Gastroesophageal sphincter (tissue), 4 donors: Measurements from ENCODE around the gene ARL6IP5. TPM values are rescaled to one million over a fixed set of nuclear protein-coding genes. Genes with fewer than 3 reads are reported as not detected.
A peak's percentile ranks its signal among the peaks of the same experiment; 100 is the strongest.

Source experiments
- ATAC-seq: fragments of 150-250 bp; one replicate; pipeline ENCODE4 v1.9.1; 2016; ENCODE audit warnings: mild to moderate bottlenecking, moderate library complexity
- H3K27ac ChIP-seq, 4 donors: fragments of 200-600 bp; sonication (generic) in 3 of 4; 1 replicate in 3 of 4; 2 replicates in 1 of 4; pipeline ENCODE4 v1.5.1; 2016 to 2019
- H3K27me3 ChIP-seq: fragments of 200-600 bp; sonication (generic); one replicate; pipeline ENCODE4 v1.5.1; 2019
- H3K36me3 ChIP-seq, 2 donors: fragments of 200-600 bp; sonication (generic); one replicate each; pipeline ENCODE4 v1.5.1; 2019; ENCODE audit warnings: control low read depth in 1 of 2
- H3K4me1 ChIP-seq, 3 donors: fragments of 200-600 bp; sonication (generic); 1 replicate in 2 of 3; 2 replicates in 1 of 3; pipeline ENCODE4 v1.5.1; 2016 to 2019; ENCODE audit warnings: control low read depth in 2 of 3
- H3K4me3 ChIP-seq, 2 donors: fragments of 200-600 bp; sonication (generic); one replicate each; pipeline ENCODE4 v1.5.1; 2019; ENCODE audit warnings: mild to moderate bottlenecking in 1 of 2, moderate library complexity in 1 of 2
- H3K9me3 ChIP-seq, 3 donors: fragments of 200-600 bp; sonication (generic); one replicate each; pipeline ENCODE4 v1.5.1; 2017 to 2019; ENCODE audit warnings: control low read depth in 2 of 3
- EP300 ChIP-seq: sonication (generic); formaldehyde crosslinking; IDR thresholded peaks from one replicate; pipeline ENCODE4 v1.6.1; 2017; ENCODE audit warnings: antibody characterized with exemption, mild to moderate bottlenecking
- POLR2A ChIP-seq, 2 donors: fragments of 450-650 bp; IDR thresholded peaks; one replicate each; pipeline ENCODE4 v1.6.1; 2017; ENCODE audit warnings: antibody characterized with exemption in 2 of 2, mild to moderate bottlenecking in 2 of 2, moderate library complexity in 1 of 2
- POLR2AphosphoS5 ChIP-seq: sonication (generic); formaldehyde crosslinking; IDR thresholded peaks from one replicate; pipeline ENCODE4 v1.6.1; 2017; ENCODE audit warnings: antibody characterized with exemption
- WGBS, 2 donors: methylation state at CpG; one replicate each; pipeline ENCODE4 v1.1.5; 2018; ENCODE audit warnings: low coverage in 1 of 2; 5-methylcytosine and 5-hydroxymethylcytosine counted together
- total RNA-seq, 4 donors: library from RNA; depleted of rRNA; stranded (reverse); fragments of >200 nt; gene quantifications; one replicate each; pipeline ENCODE4 v1.1.0, GENCODE V29; 2016
- TF ChIP-seq, protein P1 (sequence below), 4 experiments: fragments of 200-600 bp in 2 of 4; fragments of 450-650 bp in 2 of 4; sonication (generic) in 1 of 4; IDR thresholded peaks; one replicate each; pipeline ENCODE4 v1.5.1; 2017 to 2019; ENCODE audit warnings: antibody characterized with exemption in 4 of 4, mild to moderate bottlenecking in 2 of 4, moderate library complexity in 2 of 4

ARL6IP5 gene
- total RNA-seq, 4 donors from 2014 or later = 153 to 184 (median 170) TPM

DNA sequence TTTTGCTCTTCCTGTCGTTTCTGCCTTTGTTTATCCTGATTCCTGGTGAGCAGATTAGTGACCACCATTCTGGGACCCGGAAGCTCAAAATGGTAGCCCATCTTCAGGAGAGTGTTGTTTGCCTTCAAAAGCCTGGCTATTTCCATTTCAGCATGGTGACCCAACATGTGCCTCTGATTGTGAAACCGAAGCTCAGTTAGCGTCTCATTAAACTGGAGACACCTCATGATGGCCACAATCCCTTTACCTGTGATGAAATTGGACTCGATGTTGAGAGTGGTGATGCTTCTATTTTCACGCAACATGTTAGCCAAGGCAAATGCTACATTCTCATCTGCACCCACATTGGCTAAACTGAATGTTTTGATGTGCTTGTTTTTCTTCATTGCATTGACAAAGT, 34.4 kb downstream of the ARL6IP5 start:
- no peak for ATAC-seq
- Histone ChIP-seq H3K9me3 (no peaks in the 10 kb centered on the region), H3K4me1 (peaks cover 0 to 17% (median 0%) of the 10 kb centered on the region in 3 donors), H3K27ac (no peak overlapping the region), H3K36me3 (no peaks in the 10 kb centered on the region), H3K4me3 (no peak overlapping the region), H3K27me3 (no peaks in the 10 kb centered on the region)
- 90 to 93% methylated on average over 2 to 6 of the region's 6 CpGs for WGBS, 2 donors
- TF ChIP-seq EP300 (no peak), POLR2A (IDR thresholded peaks at IDR 0.05) (no peak), POLR2AphosphoS5 (no peak)
- TF ChIP-seq, protein P1, sequence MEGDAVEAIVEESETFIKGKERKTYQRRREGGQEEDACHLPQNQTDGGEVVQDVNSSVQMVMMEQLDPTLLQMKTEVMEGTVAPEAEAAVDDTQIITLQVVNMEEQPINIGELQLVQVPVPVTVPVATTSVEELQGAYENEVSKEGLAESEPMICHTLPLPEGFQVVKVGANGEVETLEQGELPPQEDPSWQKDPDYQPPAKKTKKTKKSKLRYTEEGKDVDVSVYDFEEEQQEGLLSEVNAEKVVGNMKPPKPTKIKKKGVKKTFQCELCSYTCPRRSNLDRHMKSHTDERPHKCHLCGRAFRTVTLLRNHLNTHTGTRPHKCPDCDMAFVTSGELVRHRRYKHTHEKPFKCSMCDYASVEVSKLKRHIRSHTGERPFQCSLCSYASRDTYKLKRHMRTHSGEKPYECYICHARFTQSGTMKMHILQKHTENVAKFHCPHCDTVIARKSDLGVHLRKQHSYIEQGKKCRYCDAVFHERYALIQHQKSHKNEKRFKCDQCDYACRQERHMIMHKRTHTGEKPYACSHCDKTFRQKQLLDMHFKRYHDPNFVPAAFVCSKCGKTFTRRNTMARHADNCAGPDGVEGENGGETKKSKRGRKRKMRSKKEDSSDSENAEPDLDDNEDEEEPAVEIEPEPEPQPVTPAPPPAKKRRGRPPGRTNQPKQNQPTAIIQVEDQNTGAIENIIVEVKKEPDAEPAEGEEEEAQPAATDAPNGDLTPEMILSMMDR (IDR thresholded peaks at IDR 0.05) = no peak

DNA sequence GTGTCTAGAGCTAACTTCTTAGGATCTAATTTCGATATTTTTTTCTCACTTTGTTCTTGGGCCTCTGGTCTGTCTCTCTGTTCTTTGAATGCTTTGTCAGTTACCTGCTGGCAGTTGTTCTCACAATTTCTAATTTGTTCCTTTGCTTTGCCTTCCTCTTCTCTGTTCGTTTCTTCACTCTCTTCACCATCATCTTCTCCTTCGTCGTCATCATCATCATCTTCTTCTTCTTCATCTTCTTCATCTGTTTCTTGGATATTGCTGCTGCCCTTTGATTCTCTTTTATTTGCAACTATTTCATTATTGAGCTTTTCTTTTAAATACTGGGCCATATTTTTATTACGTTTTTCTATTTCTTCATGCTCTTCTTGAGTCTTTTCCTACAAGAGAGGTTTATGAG, 34.9 kb downstream of the ARL6IP5 start:
- Histone ChIP-seq H3K27ac (no peak overlapping the region), H3K9me3 (no peaks in the 10 kb centered on the region), H3K4me3 (no peak overlapping the region), H3K36me3 (no peaks in the 10 kb centered on the region), H3K4me1 (peaks cover 0 to 17% (median 0%) of the 10 kb centered on the region in 3 donors), H3K27me3 (no peaks in the 10 kb centered on the region)
- TF ChIP-seq, protein P1 (IDR thresholded peaks at IDR 0.05) = no peak
- no peak for TF ChIP-seq POLR2AphosphoS5
- no peak for TF ChIP-seq POLR2A (IDR thresholded peaks at IDR 0.05)
- no peak for TF ChIP-seq EP300
- ATAC-seq = no peak
- 83 to 89% methylated on average over 3 to 5 of the region's 5 CpGs for WGBS, 2 donors

DNA sequence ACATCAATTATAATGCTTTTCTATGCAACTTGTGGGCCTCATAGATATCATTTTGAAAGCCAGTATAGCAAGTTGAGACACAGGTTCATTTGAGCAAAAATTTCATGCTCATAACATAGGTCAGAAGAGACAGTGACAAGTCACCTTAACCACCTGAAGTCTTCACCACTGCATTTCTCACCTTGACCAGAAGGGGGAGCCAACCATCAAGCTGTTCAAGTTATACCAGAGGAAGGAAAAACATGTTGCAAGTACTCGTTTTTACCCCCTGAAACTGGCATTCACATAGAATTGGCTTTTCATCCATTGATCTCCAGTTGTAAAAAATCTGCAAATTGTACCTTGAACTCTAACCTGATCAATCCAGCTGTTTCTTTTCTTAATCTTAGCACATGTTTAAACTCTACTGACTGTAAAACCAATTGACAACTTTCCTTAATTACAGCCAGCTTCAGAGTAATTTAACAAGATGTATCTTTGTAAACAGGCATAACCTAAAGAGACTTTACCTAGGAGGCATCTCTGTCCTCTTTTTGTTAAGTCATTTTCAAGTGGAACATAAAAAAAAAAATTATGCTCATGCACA, 36.2 kb downstream of the ARL6IP5 start:
- Histone ChIP-seq H3K27me3 (no peaks in the 10 kb centered on the region), H3K4me3 (peak overlapping the region; percentile 18 to 36), H3K27ac (peak overlapping the region in 2 of 4 donors; percentile 38 to 65), H3K36me3 (no peaks in the 10 kb centered on the region), H3K9me3 (no peaks in the 10 kb centered on the region), H3K4me1 (peaks cover 0 to 17% (median 0%) of the 10 kb centered on the region in 3 donors)
- no peak for ATAC-seq
- WGBS, 2 donors = 0% methylated on average over 1 of the region's 1 CpG
- TF ChIP-seq, protein P1 (IDR thresholded peaks at IDR 0.05) = peak; percentile 81 to 93 (median 87)
- TF ChIP-seq EP300 = no peak

DNA sequence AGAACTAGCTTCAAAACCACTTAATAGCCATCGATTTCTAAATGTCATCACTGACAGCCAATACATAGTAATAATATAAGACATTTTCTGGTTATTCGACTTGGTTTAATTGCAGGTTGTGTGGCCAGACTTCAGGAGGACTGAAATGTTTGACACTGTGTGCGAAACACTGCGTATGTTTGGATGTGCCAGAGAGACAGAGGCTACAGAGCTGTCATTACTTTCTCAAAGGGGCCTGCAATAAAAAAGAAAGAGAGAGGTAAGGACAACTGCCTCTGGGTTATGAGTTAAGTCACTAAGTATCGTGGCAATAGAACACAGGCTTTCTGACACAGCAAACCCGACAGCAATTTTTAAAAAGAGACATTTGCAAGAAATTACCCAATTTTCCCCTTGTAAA, 36.8 kb downstream of the ARL6IP5 start:
- H3K27ac ChIP-seq = peak overlapping the region; percentile 5 to 65 (median 48)
- WGBS, 2 donors = 37 to 58% methylated on average over 6 of the region's 6 CpGs
- TF ChIP-seq POLR2A (IDR thresholded peaks at IDR 0.05) (no peak), EP300 (no peak), POLR2AphosphoS5 (no peak)
- TF ChIP-seq, protein P1 (IDR thresholded peaks at IDR 0.05) = no peak
- peaks cover 0 to 17% (median 0%) of the 10 kb centered on the region in 3 donors for H3K4me1 ChIP-seq
- no peaks in the 10 kb centered on the region for H3K27me3 ChIP-seq
- H3K36me3 ChIP-seq = no peaks in the 10 kb centered on the region
- no peaks in the 10 kb centered on the region for H3K9me3 ChIP-seq
- ATAC-seq = no peak
- H3K4me3 ChIP-seq = peak overlapping the region; percentile 18 to 36

DNA sequence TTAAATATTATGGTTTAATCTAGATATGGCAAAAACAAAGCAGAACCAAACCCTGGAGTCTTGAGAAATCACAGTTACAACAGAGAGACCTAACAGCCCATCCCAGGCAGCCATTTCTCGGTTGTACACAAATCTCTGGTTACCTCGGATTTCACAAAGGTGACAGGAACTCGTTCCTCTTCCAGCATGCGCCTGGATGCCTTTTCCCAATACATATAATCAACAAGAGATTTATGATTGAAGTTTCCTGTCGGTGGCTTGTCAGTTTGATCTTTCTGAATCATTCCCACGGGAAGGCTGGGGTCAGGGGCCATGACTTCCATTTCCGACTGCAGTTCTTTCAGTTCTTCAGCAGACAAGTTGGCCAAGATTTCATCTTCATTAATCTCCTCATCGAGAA, 37.2 kb downstream of the ARL6IP5 start:
- peaks cover 0 to 15% (median 0%) of the 10 kb centered on the region in 3 donors for H3K4me1 ChIP-seq
- H3K9me3 ChIP-seq = no peaks in the 10 kb centered on the region
- 41 to 64% methylated on average over 4 to 8 of the region's 8 CpGs for WGBS, 2 donors
- H3K27me3 ChIP-seq = no peaks in the 10 kb centered on the region
- TF ChIP-seq EP300 = no peak
- TF ChIP-seq, protein P1 (IDR thresholded peaks at IDR 0.05) = no peak
- TF ChIP-seq POLR2AphosphoS5 = no peak
- TF ChIP-seq POLR2A (IDR thresholded peaks at IDR 0.05) = no peak
- no peak for ATAC-seq
- H3K27ac ChIP-seq = peak overlapping the region; percentile 5 to 65 (median 48)
- H3K36me3 ChIP-seq = no peaks in the 10 kb centered on the region
- H3K4me3 ChIP-seq = peak overlapping the region; percentile 18 to 36
